ENCODE data around the gene LTC4S. TPM values are rescaled to one million over a fixed set of nuclear protein-coding genes. Genes with fewer than 3 reads are reported as not detected.
"Not testable (repeated sequence)": the region's sequence is repeated elsewhere in the genome, so short reads cannot be mapped to it uniquely, and the experiment has no call there.

Gene LTC4S
- total RNA-seq, 1 donor from 2014 or later = 13.7 TPM

- no peak for DNase-seq (ENCODE audit: low spot score)
Observed at GRCh38 chr5:179769271-179769670, 24.5 kb upstream of the LTC4S start.

GRCh38 chr5:179769796-179770195, 24.0 kb upstream of the LTC4S start:
- no peak for DNase-seq (ENCODE audit: low spot score)

GRCh38 chr5:179771311-179771895, 22.4 kb upstream of the LTC4S start:
- DNase-seq (ENCODE audit: low spot score) = no peak

DNA sequence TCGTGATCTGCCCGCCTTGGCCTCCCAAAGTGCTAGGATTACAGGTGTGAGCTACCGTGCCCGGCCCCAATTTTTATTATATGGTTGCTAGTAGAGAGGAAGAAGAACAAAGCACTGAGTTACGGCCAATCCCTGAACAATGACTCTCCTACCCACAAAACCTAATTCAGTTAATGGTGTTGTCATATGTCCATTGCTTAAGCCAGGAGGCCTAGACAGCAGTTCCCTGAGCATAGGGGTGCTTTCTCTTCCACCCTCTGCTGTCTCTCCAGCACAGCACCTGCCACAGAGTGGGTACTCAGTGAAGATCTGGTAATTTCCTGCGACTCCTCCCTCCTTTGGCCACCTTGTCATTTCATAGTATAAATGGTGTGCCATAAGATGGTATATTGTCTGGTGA, 21.4 kb upstream of the LTC4S start:
- DNase-seq (ENCODE audit: low spot score) = no peak

DNA sequence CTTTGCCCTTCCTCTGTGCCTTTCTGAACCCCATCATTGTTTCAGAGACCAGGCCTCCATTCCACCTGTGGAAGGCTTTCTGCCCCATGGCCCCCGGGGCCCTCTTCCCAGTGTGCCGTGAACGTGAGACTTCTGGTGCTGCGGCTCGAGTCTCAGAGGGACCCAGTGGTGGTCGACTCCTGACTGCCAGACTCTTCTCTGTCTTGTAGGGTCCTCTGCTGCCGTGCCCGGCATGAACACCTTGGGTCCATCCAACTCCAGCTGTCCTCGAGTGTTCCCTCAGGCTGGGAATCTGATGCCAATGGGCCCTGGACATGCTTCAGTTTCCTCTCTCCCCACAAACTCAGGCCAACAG, 20.1 kb upstream of the LTC4S start:
- DNase-seq (ENCODE audit: low spot score) = no peak

DNA sequence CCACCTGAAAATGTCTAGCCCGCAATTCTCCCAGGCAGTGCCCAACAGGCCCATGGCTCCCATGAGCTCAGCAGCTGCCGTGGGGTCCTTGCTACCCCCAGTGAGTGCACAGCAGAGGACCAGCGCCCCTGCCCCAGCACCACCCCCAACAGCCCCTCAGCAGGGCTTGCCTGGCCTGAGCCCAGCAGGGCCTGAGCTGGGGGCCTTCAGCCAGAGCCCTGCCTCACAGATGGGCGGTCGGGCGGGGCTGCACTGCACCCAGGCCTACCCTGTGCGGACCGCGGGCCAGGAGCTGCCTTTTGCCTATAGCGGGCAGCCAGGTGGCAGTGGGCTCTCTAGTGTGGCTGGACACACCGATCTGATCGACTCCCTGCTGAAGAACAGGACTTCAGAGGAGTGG, 19.3 kb upstream of the LTC4S start:
- DNase-seq (ENCODE audit: low spot score) = no peak

GRCh38 chr5:179776411-179776938, 17.3 kb upstream of the LTC4S start:
- DNase-seq (ENCODE audit: low spot score) = no peak

DNA sequence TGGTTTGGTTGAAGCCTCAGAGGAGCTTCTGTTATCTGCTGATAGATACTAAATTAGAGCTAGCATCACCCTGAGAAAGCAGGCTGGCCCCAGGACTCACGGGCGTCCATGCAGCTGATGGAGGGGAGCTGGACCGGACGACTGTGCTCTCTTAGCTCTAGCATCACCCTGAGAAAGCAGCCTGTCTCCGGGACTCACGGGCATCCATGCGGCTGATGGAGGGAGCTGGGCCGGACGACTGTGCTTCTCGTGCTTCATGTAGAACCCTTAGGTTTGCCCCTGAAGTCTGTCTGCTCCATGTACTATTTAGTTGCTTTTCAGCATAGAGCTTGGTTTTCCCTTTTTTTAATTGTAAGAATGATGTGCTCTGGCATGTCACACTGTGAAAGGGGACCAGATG, 16.3 kb upstream of the LTC4S start:
- DNase-seq (ENCODE audit: low spot score) = no peak

GRCh38 chr5:179777909-179778308, 15.9 kb upstream of the LTC4S start:
- no peak for DNase-seq (ENCODE audit: low spot score)

DNA sequence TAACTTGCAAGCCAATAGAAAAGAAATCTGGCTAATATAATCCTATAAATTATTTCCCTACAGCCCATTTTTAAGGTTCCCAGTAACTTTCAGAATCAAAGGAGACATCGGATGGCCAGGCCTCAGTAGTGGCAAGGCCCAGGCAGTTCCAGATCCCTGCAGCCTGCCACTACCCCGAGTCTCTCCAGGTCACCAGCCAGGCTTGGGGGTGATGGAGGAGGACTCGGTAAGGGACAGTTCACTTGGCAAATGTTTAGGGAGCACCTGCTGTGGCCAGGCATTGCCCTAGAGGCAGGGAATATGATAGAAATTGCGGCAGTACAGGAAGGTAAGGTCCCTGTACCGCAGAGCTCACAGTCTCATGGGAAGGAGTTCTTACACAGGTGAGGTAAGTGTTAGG, 15.2 kb upstream of the LTC4S start:
- no peak for DNase-seq (ENCODE audit: low spot score)

- DNase-seq (ENCODE audit: low spot score) = no peak
Observed at GRCh38 chr5:179779826-179780225, 14.0 kb upstream of the LTC4S start.

DNA sequence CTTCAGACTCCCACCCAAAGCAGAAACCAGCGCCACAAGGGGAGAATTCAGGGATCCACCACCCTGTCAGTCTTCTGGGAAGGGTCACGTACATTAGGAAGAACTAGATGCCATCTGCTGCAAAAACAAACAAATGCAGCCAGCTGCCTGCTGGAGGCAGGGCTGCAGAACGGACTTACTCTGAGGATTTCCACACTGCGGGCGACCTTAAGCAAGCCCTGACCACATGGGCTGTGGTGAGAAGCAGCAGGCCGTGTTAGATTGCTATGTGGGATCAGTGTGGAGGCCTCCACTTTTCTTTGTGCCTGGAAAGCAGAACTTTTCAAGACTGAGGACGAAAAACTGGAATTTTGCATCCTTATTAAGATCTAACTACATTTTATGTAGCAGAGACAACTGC, 13.4 kb upstream of the LTC4S start:
- DNase-seq (ENCODE audit: low spot score) = no peak

DNA sequence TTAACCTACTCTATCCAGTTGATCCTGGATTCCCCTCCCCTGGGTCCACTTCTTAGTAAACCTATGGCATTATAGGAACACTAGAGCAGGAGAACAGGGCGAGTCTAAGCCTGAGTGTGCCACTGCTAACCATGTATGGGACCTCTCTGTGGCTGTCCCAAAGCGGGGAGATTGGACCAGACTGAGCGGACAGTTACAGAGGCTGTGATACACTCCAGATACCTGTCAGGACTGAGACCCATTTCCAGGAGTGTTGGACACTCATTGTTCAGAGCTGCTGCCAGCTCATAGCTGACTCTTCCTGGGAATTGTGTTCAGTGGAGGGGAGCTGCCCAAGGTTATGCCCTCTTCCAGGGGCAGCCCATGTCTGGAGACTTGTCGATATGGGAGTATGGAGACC, 11.9 kb upstream of the LTC4S start:
- DNase-seq (ENCODE audit: low spot score) = no peak

- DNase-seq (ENCODE audit: low spot score) = no peak
Observed at GRCh38 chr5:179783128-179783527, 10.7 kb upstream of the LTC4S start.

- no peak for DNase-seq (ENCODE audit: low spot score)
Observed at GRCh38 chr5:179786861-179787260, 6.9 kb upstream of the LTC4S start.

GRCh38 chr5:179788193-179788854, 5.5 kb upstream of the LTC4S start:
- DNase-seq (ENCODE audit: low spot score) = no peak

DNA sequence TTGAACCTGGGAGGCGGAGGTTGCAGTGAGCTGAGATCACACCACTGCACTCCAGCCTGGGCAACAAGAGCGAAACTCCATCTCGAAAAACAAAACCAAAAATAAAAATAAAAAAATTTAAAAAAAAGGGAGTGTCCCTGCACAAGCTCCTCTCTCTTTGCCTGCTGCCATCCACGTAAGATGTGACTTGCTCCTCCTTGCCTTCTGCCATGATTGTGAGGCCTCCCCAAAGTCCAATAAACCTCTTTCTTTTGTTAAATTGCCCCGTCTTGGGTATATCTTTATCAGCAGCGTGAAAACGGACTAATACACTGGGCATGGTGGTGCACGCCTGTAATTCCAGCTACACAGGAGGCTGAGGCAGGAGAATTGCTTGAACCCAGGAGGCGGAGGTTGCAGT, 4.5 kb upstream of the LTC4S start:
- DNase-seq (ENCODE audit: low spot score) = not testable (repeated sequence)

DNA sequence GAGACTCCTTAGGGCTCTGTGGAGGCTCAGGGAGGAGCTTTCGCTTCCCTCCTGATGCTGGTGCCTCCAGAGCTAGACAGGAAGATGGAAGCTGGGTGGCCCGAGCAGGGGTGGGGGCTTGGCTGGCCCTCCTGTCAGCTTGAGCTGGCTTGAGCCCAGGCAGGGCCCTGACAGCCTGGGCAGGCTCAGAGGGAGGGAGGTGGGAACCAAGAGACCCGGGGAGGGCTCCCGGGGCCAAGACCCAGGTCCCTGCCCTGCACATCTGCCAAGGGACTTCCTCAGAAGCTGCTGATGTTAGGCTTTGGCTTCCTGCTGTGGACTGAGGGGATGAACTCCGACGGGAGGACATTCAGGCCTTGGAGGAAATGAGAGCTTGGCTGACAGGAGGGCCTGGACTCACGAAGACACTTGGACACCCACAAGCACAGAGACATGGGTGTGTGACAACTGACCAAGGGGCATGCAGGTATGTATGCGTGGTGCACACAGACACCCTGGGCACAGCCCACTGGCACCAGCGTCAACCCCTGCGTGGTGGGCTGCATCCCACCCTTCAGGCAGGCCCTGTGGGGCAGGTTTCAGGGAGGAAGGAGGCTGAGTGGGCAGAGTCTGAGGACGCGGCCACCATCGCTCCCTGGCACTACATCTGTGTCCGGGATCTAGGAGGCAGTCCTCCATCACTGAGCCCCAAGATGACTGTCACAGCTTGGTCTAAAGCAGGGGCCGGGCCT, 1.7 kb upstream of the LTC4S start:
- no peak for DNase-seq (ENCODE audit: low spot score)

DNA sequence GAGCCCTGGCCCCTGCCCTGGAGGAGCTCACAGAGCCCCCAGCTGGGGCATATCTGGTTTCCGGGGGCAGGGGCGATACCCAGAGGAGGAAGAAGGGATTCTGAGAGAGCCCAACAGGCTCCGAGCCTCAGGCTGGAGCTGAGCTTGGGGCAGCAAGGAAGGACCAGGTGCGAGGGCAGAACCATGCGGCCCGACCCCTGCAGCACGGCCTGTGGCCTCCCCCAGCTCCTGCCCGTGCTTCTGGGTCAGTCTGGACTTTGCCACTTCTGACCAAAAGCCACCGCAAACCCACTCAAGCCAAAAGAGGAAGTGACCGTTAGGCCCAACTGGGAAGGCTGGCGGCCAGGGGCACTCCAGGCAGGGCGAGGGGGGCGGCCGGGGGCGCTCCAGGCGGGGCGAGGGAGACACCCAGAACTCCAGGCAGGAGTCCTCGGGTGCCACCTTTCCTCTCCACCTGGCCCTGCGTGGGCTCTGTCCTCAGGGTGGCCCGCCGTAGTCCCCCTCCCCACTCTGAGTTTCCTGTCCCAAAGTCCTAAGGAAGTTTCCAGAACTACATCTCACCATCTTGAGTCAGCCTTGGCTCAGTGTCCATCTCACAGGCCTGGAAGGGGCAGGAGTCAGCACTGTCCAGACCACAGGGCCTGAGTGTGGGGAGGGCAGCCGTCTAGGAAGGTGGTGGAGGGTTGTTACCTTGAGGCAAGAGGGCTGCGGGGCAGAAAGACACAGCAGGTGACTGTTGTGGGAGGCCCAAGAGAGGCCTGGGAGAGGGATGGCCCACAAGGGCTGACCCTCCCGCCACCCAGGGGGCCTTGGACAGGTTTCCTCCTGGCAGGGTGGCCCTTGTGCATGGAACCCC, 946 bp upstream of the LTC4S start:
- DNase-seq (ENCODE audit: low spot score) = peak; percentile 44

- peak; percentile 42 for DNase-seq (ENCODE audit: low spot score)
Observed at GRCh38 chr5:179794171-179794570, 385 bp downstream of the LTC4S start.

DNA sequence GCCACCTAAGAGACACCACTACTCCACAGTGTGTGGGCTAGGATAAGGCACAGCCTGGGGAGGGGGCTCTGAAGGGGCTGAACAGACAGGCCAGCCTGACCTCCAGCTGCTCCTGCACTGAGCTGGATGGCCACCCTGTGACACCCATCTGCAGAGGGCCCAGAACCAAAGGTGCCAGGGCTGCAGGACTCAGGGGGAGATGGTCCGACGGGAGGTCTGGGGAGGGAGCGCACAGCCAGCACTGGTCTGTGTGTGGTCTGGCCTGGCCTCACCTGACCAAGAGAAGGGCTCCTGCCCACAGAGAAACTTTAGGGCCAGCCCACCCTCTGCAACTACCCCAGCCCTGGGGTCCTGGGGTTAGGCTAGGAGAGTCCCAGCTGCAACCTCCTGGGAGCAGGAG, 789 bp downstream of the LTC4S start:
- no peak for DNase-seq (ENCODE audit: low spot score)

Measured in ureter (tissue), 1 donor.